Stimulated activated CD4-positive, alpha-beta T cell treated with anti-CD3 and anti-CD28 coated beads, Interleukin-12 subunit alpha, Interleukin-12 subunit beta, amount 100 ng/mL, for 48 hours (primary cell): ENCODE results near the gene ANXA10.

ENCODE experiments used
- DNase-seq, 3 donors: peaks; one replicate each; pipeline ENCODE4 v3.0.0-alpha.2; 2020; ENCODE audit warnings: low read depth in 2 of 3, low spot score in 1 of 3

ANXA10 gene

DNA sequence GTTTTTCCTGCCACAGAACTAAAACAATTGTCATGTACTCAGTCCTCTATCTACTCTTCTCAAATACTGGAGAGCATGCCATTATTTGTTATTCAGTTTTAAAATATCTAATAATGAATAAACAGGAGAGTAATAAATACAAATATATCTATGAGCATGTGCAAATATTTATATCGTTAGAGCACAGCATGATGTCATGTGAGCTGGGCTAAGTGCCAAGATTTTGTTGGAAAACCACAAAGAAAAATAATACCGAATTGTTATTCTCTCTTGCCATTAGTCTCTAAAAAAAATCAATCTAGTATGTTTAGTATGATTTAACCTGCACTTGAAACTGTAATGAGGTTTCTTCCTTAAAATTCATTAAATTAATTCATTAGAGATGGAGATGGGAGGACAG, 129.0 kb downstream of the ANXA10 start:
- DNase-seq: no peak
